Sigmoid colon (tissue), 7 donors: ENCODE measurements around the gene COL11A1. TPM values are rescaled to one million over a fixed set of nuclear protein-coding genes. Genes with fewer than 3 reads are reported as not detected.
"Not testable (repeated sequence)": the region's sequence is repeated elsewhere in the genome, so short reads cannot be mapped to it uniquely, and the experiment has no call there.

Source experiments
- DNase-seq: peaks from one replicate; pipeline ENCODE4 v3.0.0-alpha.2; 2019
- H3K27ac ChIP-seq, 4 donors: fragments of 200-600 bp; sonication (generic); one replicate each; pipeline ENCODE4 v1.5.1; 2016 to 2019; ENCODE audit warnings: mild to moderate bottlenecking in 1 of 4
- H3K27me3 ChIP-seq, 3 donors: fragments of 200-600 bp; sonication (generic); one replicate each; pipeline ENCODE4 v1.5.1; 2019; ENCODE audit warnings: mild to moderate bottlenecking in 1 of 3
- H3K36me3 ChIP-seq, 4 donors: fragments of 200-600 bp; sonication (generic); one replicate each; pipeline ENCODE4 v1.5.1; 2016 to 2019
- H3K4me1 ChIP-seq, 4 donors: fragments of 200-600 bp; sonication (generic); one replicate each; pipeline ENCODE4 v1.5.1; 2017 to 2019
- H3K4me3 ChIP-seq, 4 donors: fragments of 200-600 bp; sonication (generic); one replicate each; pipeline ENCODE4 v1.5.1; 2017 to 2019; ENCODE audit warnings: mild to moderate bottlenecking in 2 of 4, moderate library complexity in 1 of 4
- H3K9me3 ChIP-seq, 4 donors: fragments of 200-600 bp in 3 of 4; sonication (generic) in 3 of 4; one replicate each; pipeline versions ENCODE4 v1.5.1 to v1.6.1; 2013 to 2019
- EP300 ChIP-seq, 4 donors: sonication (generic); formaldehyde crosslinking; IDR thresholded peaks; one replicate each; pipeline ENCODE4 v1.6.1; 2017; ENCODE audit warnings: antibody characterized with exemption in 4 of 4
- POLR2A ChIP-seq, 2 donors: fragments of 450-650 bp; IDR thresholded peaks; one replicate each; pipeline ENCODE4 v1.6.1; 2016; ENCODE audit warnings: antibody characterized with exemption in 2 of 2, mild to moderate bottlenecking in 2 of 2, moderate library complexity in 2 of 2
- POLR2AphosphoS5 ChIP-seq, 4 donors: sonication (generic); formaldehyde crosslinking; IDR thresholded peaks; one replicate each; pipeline ENCODE4 v1.6.1; 2017; ENCODE audit warnings: antibody characterized with exemption in 4 of 4
- WGBS, 2 donors: extraction: QIAGEN DNeasy Blood & Tissue Kit; methylation state at CpG; one replicate each; pipeline ENCODE4 v1.1.7; 2013; 5-methylcytosine and 5-hydroxymethylcytosine counted together
- intact Hi-C: fragments of 100-400 bp; cut with DNase I; formaldehyde crosslinking; loops from one replicate; pipeline ENCODE4 v1.15.1; 2023
- polyA plus RNA-seq, 3 donors: library from polyadenylated mRNA; stranded (reverse); fragments of 200-250 nt; gene quantifications; one replicate each; pipeline ENCODE4 v1.2.3, GENCODE V29; 2013
- total RNA-seq, 4 donors: library from RNA; depleted of rRNA; stranded (reverse); fragments of >200 nt; gene quantifications; one replicate each; pipeline ENCODE4 v1.1.0, GENCODE V29; 2016
- TF ChIP-seq, protein P1 (sequence below), 4 experiments: fragments of 450-650 bp in 3 of 4; fragments of 200-600 bp in 1 of 4; IDR thresholded peaks; one replicate each; pipeline ENCODE4 v1.5.1; 2016 to 2019; ENCODE audit warnings: antibody characterized with exemption in 4 of 4, mild to moderate bottlenecking in 3 of 4, moderate library complexity in 2 of 4
- donor health status: healthy with polysubstance abuse.
- donor health status: Bipolar disorder and iron deficiency.
- donor health status: healthy.

The COL11A1 gene
- total and polyA plus RNA-seq, 7 donors = 0.36 to 1.4 (median 0.99) TPM; not detected in 2

DNA sequence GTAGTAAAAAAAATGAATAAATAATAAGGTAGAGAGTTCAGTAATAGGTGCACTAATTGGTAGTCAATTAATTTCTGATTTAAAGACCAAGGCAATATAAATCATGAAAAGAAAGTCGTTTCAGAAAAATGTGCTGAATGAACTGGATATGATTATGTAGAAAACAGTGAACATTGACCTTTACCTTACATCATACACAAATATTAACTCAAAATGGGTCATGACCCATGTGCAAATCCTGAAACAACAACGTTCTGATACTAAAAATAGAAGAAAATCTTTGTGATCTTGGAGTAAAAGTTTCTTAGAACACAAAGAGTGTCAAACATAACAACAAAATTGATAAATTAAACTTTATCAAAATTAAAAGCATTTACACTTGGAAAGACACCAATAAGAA is 39.1 kb downstream of the COL11A1 start:
- H3K9me3 ChIP-seq = no peaks in the 10 kb centered on the region
- no peaks in the 10 kb centered on the region for H3K36me3 ChIP-seq
- H3K27ac ChIP-seq = no peak overlapping the region
- intact Hi-C loops = no loop called here
- TF ChIP-seq EP300 (IDR thresholded peaks at IDR 0.05) (no peak), POLR2A (IDR thresholded peaks at IDR 0.05) (no peak), POLR2AphosphoS5 (IDR thresholded peaks at IDR 0.05) (no peak)
- TF ChIP-seq, protein P1, sequence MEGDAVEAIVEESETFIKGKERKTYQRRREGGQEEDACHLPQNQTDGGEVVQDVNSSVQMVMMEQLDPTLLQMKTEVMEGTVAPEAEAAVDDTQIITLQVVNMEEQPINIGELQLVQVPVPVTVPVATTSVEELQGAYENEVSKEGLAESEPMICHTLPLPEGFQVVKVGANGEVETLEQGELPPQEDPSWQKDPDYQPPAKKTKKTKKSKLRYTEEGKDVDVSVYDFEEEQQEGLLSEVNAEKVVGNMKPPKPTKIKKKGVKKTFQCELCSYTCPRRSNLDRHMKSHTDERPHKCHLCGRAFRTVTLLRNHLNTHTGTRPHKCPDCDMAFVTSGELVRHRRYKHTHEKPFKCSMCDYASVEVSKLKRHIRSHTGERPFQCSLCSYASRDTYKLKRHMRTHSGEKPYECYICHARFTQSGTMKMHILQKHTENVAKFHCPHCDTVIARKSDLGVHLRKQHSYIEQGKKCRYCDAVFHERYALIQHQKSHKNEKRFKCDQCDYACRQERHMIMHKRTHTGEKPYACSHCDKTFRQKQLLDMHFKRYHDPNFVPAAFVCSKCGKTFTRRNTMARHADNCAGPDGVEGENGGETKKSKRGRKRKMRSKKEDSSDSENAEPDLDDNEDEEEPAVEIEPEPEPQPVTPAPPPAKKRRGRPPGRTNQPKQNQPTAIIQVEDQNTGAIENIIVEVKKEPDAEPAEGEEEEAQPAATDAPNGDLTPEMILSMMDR (IDR thresholded peaks at IDR 0.05) = no peak
- no peaks in the 10 kb centered on the region for H3K27me3 ChIP-seq
- DNase-seq = no peak
- no peaks in the 10 kb centered on the region for H3K4me1 ChIP-seq
- no peak overlapping the region for H3K4me3 ChIP-seq
- WGBS, 2 donors = 10 to 34% methylated on average over 2 of the region's 2 CpGs

- Histone ChIP-seq H3K4me3 (no peak overlapping the region), H3K27me3 (no peaks in the 10 kb centered on the region), H3K36me3 (no peaks in the 10 kb centered on the region), H3K27ac (no peak overlapping the region), H3K4me1 (no peaks in the 10 kb centered on the region), H3K9me3 (no peaks in the 10 kb centered on the region)
- intact Hi-C loops = no loop called here
- no peak for DNase-seq
- WGBS, 2 donors = 73 to 76% methylated on average over 2 of the region's 2 CpGs
- TF ChIP-seq, protein P1 (IDR thresholded peaks at IDR 0.05) = no peak
- TF ChIP-seq POLR2A (IDR thresholded peaks at IDR 0.05) (no peak), POLR2AphosphoS5 (IDR thresholded peaks at IDR 0.05) (no peak), EP300 (IDR thresholded peaks at IDR 0.05) (no peak)
These were observed 44.4 kb downstream of the COL11A1 start for GRCh38 chr1:103063921-103064320.

- Histone ChIP-seq H3K4me3 (no peak overlapping the region), H3K4me1 (no peaks in the 10 kb centered on the region), H3K9me3 (no peaks in the 10 kb centered on the region), H3K36me3 (no peaks in the 10 kb centered on the region), H3K27me3 (no peaks in the 10 kb centered on the region), H3K27ac (no peak overlapping the region)
- no peak for DNase-seq
- intact Hi-C loops = no loop called here
- TF ChIP-seq EP300 (IDR thresholded peaks at IDR 0.05) (no peak), POLR2AphosphoS5 (IDR thresholded peaks at IDR 0.05) (no peak), POLR2A (IDR thresholded peaks at IDR 0.05) (no peak)
- TF ChIP-seq, protein P1 (IDR thresholded peaks at IDR 0.05) = no peak
These were observed 49.9 kb downstream of the COL11A1 start for GRCh38 chr1:103058391-103058790.

GRCh38 chr1:103056423-103056822 is 51.9 kb downstream of the COL11A1 start:
- 89 to 94% methylated on average over 1 of the region's 1 CpG for WGBS, 2 donors
- Histone ChIP-seq H3K4me3 (no peak overlapping the region), H3K27ac (no peak overlapping the region), H3K27me3 (no peaks in the 10 kb centered on the region), H3K4me1 (no peaks in the 10 kb centered on the region), H3K36me3 (no peaks in the 10 kb centered on the region), H3K9me3 (no peaks in the 10 kb centered on the region)
- no peak for DNase-seq
- intact Hi-C loops = no loop called here
- TF ChIP-seq EP300 (IDR thresholded peaks at IDR 0.05) = no peak
- TF ChIP-seq, protein P1 (IDR thresholded peaks at IDR 0.05) = no peak
- TF ChIP-seq POLR2AphosphoS5 (IDR thresholded peaks at IDR 0.05) = no peak
- no peak for TF ChIP-seq POLR2A (IDR thresholded peaks at IDR 0.05)

DNA sequence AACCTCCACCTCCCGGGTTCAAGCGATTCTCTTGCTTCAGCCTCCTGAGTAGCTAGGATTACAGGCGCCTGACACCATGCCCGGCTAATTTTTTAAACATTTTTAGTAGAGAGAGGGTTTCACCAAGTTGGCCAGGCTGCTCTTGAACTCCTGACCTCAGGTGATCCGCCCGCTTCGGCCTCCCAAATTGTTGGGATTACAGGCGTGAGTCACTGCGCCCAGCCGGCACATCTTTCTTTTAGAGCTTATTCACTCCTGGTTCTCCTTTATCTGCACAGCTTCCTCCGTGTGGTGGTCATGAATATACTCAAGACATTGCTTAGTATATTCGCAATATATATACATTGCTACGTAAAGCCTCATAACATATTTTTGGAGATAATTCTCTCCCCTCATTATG is 80.2 kb downstream of the COL11A1 start:
- H3K4me1 ChIP-seq, H3K36me3 ChIP-seq, H3K4me3 ChIP-seq, H3K9me3 ChIP-seq, H3K27ac ChIP-seq, intact Hi-C loops, H3K27me3 ChIP-seq, DNase-seq: not testable (repeated sequence)
- WGBS, 2 donors = 86 to 94% methylated on average over 13 of the region's 13 CpGs
